GM10266 (cell line): ENCODE results near the gene SLC6A20.

Experiments used
- DNase-seq: peaks from one replicate; pipeline ENCODE4 v3.0.0; 2012; ENCODE audit errors: extremely low spot score
- CTCF ChIP-seq: IDR thresholded peaks from 2 replicates; pipeline ENCODE4 v1.5.1; 2012; ENCODE audit warnings: mild to moderate bottlenecking, low read depth; ENCODE audit not compliant: control insufficient read depth, insufficient read depth; ENCODE audit errors: missing control alignments

The SLC6A20 gene

GRCh38 chr3:45724911-45725310 is 71.4 kb downstream of the SLC6A20 start:
- no peak for TF ChIP-seq CTCF
- DNase-seq: no peak

DNA sequence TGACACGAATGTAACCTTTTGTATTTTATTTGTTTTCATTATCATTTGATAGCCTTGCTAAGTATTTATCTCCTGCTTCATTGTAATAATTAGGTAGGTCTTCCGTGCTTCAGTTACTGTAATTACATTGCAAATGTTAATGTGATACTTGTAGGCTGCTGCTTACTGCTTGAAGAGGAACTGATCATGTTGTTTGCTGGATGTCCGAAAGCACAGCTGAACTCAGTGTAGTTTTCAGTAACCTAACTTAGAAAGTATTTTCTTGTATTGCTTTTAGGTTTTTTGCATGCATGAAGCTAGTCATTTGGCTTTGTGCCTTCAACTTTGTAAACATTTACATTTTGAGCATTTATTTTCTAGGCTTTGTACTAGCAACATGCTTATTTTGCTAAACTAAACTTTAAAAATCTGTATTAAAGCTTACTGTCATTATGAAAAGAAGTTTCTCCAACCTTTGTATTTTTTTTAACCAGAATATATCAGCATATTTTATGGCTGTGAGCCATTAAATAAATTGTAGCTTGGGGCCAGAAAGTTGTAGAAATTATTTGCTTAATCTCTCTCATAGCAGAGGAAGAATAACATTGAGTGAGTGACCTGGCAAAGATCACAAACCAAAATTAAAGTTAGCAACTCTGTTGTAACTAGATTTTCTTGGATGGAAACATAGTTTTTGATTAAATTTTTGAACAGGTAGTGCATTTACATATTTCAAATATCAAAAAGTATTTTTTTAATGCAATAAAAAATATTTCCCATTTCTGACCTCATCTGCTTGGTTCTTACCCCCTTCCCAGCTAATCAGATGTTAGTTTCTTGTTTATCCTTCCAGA is 76.5 kb downstream of the SLC6A20 start:
- TF ChIP-seq CTCF: no peak
- DNase-seq: no peak

DNA sequence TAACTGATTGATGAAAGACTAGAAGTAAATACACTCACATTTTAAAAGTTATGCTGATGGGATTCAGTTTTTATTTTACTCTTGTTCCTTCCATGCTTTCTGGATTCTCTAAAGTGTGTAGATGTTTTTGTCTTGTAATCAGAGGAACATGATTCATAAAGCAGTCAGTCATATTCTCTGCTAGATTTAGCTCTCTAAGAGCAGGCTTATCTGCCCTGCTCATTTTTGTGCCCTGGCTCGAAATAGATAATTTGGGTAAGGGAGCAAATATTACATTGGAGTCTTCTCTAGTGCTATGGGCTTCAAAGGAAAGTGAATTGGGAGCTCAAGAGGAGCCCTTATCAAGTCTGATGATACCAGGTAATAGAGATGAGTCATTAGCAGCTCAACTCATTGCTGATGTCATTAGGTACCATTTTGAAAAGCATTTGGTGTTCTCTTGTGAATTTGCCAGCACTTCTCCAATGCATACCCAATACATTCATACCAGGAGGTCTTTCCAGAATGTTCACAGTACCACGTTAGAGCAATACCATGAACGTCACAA is 79.5 kb downstream of the SLC6A20 start:
- DNase-seq: no peak
- no peak for TF ChIP-seq CTCF

- no peak for DNase-seq
- TF ChIP-seq CTCF: no peak
These were observed 80.4 kb downstream of the SLC6A20 start for GRCh38 chr3:45715945-45716344.

DNA sequence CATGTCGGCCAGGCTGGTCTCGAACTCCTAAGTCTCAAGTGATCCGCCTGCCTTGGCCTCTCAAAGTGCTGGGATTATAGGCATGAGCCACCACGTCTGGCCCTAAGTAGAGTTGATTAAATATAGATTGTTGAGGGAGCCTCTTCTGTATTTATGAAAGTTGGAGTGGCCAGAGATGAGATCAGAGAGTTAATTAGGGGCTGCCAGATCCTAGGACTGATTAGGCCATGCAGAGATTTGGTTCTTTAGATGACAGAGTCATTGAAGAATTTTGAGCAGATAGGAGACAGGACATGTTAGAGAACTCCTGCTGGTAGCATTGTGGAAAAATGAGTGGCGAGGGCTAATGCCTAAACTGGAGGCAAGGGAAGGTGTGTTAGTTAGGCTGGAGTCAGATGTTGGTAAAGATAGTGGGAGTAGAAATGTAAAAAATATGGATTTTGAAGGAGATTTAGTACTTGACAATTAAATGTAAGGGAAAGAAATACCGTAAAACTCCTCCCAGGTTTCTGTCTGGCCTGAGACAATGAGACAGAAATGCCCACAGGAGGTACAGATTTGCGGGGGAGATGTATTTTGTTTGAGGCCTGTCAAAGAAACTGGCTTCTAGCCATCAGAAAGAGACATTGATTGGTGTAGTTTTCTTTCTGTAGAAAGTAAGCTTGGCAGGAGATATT is 83.8 kb downstream of the SLC6A20 start:
- no peak for DNase-seq
- no peak for TF ChIP-seq CTCF

DNA sequence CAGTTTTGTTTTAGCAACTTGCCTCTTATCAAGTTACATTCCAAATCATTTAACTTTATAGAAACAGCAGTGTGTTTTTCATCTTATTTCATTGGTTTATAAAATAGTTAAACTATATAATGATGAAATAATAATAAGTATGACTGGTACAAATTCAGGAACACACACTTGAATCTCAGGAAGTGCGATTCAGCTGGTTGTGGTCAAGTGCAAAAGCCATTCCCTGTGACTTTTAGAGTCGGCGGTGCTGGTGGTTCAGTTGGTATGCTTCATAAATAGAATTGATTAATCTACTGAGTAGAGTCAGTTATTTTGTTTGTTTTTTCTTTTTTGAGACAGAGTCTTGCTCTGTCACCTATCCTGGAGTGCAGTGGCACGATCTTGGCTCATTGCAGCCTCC is 84.4 kb downstream of the SLC6A20 start:
- TF ChIP-seq CTCF: no peak
- no peak for DNase-seq
